ENCODE measurements around the gene SNX6. TPM values are rescaled to one million over a fixed set of nuclear protein-coding genes. Genes with fewer than 3 reads are reported as not detected.

SNX6 gene
- polyA plus RNA-seq, 1 experiment, result 178 TPM

- DNase-seq (ENCODE audit: low read depth, low spot score), result no peak
- Histone ChIP-seq H3K27me3 (ENCODE audit: control insufficient read depth, insufficient read depth, low read length) (no peaks in the 10 kb centered on the region), H3K9me3 (ENCODE audit: control insufficient read depth, insufficient read depth, low read length) (no peaks in the 10 kb centered on the region), H3K27ac (ENCODE audit: low read depth, low read length) (no peak overlapping the region), H3K4me3 (ENCODE audit: low read depth, low read length) (no peak overlapping the region)
- CTCF ChIA-PET, result no interaction called here
- POLR2A ChIA-PET, result no interaction called here
- no peak for TF ChIP-seq CTCF (IDR thresholded peaks at IDR 0.05; ENCODE audit: low read depth, low read length)
Observed at GRCh38 chr14:34620839-34621238, 9.1 kb downstream of the SNX6 start.

GRCh38 chr14:34620115-34620514 lies 9.8 kb downstream of the SNX6 start:
- ChIA-PET CTCF (no interaction called here), POLR2A (no interaction called here)
- DNase-seq (ENCODE audit: low read depth, low spot score), result no peak
- Histone ChIP-seq H3K4me3 (ENCODE audit: low read depth, low read length) (no peak overlapping the region), H3K27me3 (ENCODE audit: control insufficient read depth, insufficient read depth, low read length) (no peaks in the 10 kb centered on the region), H3K9me3 (ENCODE audit: control insufficient read depth, insufficient read depth, low read length) (no peaks in the 10 kb centered on the region), H3K27ac (ENCODE audit: low read depth, low read length) (no peak overlapping the region)
- TF ChIP-seq CTCF (IDR thresholded peaks at IDR 0.05; ENCODE audit: low read depth, low read length), result no peak

GRCh38 chr14:34619471-34619870 lies 10.5 kb downstream of the SNX6 start:
- ChIA-PET CTCF (no interaction called here), POLR2A (no interaction called here)
- no peaks in the 10 kb centered on the region for H3K27me3 ChIP-seq (ENCODE audit: control insufficient read depth, insufficient read depth, low read length)
- no peak for DNase-seq (ENCODE audit: low read depth, low spot score)
- TF ChIP-seq CTCF (IDR thresholded peaks at IDR 0.05; ENCODE audit: low read depth, low read length), result no peak
- no peak overlapping the region for H3K27ac ChIP-seq (ENCODE audit: low read depth, low read length)
- H3K4me3 ChIP-seq (ENCODE audit: low read depth, low read length), result no peak overlapping the region
- H3K9me3 ChIP-seq (ENCODE audit: control insufficient read depth, insufficient read depth, low read length), result no peaks in the 10 kb centered on the region

- Histone ChIP-seq H3K27ac (ENCODE audit: low read depth, low read length) (no peak overlapping the region), H3K9me3 (ENCODE audit: control insufficient read depth, insufficient read depth, low read length) (no peaks in the 10 kb centered on the region), H3K4me3 (ENCODE audit: low read depth, low read length) (no peak overlapping the region), H3K27me3 (ENCODE audit: control insufficient read depth, insufficient read depth, low read length) (no peaks in the 10 kb centered on the region)
- no peak for DNase-seq (ENCODE audit: low read depth, low spot score)
- ChIA-PET POLR2A (no interaction called here), CTCF (no interaction called here)
- TF ChIP-seq CTCF (IDR thresholded peaks at IDR 0.05; ENCODE audit: low read depth, low read length), result no peak
Observed at GRCh38 chr14:34616360-34616759, 13.6 kb downstream of the SNX6 start.

- TF ChIP-seq CTCF (IDR thresholded peaks at IDR 0.05; ENCODE audit: low read depth, low read length), result no peak
- Histone ChIP-seq H3K9me3 (ENCODE audit: control insufficient read depth, insufficient read depth, low read length) (no peaks in the 10 kb centered on the region), H3K27me3 (ENCODE audit: control insufficient read depth, insufficient read depth, low read length) (no peaks in the 10 kb centered on the region), H3K27ac (ENCODE audit: low read depth, low read length) (no peak overlapping the region), H3K4me3 (ENCODE audit: low read depth, low read length) (no peak overlapping the region)
- ChIA-PET CTCF (interaction anchor here (1.3 kb wide), 1 partner anchor 54 kb away, joined by 3 read pairs; no protein-coding TSS in a partner anchor), POLR2A (no interaction called here)
- no peak for DNase-seq (ENCODE audit: low read depth, low spot score)
Observed at GRCh38 chr14:34615507-34615906, 14.4 kb downstream of the SNX6 start.

Data from AG04450 (cell line).